GM18511 (cell line): Measurements from ENCODE around the gene RPS18.
"Not testable (repeated sequence)": the region's sequence is repeated elsewhere in the genome, so short reads cannot be mapped to it uniquely, and the experiment has no call there.

Experiments
- ATAC-seq: cut with Tn5 transposase; IDR thresholded peaks from one replicate; pipeline ENCODE4 v1.9.1; 2021; ENCODE audit warnings: mild to moderate bottlenecking, moderate library complexity; ENCODE audit not compliant: unreplicated experiment

RPS18 gene

DNA sequence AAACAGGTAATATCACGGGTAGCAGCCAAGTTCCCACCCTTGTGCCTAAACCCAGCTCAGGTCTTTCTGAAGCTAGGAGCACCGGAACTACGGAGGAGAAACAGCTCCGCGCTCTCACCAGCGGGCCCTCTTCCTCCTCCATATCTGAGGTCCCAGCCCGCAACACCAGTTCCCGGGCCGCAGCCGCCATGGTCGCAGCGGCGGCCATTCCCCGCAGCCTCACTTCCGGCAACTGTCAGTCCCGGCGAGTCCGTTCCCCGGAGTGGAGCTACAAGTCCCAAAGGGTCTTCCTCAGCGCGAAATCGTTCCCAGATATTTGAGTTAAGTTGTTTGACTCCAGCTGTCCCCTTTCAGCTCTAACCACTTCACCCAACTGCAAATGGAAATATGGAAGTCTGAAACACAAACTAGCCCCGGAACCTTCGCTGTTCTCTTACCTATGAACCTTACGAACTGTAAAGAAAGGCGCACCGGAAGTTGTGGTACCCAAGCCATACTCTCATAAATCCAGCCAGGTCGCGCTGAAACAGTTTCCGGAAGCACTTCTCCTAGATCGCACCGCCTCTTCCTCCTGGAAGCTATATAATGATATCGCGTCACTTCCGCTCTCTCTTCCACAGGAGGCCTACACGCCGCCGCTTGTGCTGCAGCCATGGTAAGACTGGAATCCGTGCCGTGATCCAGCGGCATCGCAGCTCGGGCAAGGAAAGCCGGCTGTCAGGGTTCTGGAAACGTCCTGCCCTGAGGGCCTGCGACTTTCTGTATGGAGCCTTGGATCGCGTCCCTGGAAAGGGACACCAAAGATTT lies at the start of gene RPS18, which contains the start of gene VPS52:
Gene RPS18 (plus strand): TSS at position 608 of the 807 bp plus-strand sequence. CDS start 45 bp downstream, at position 653.
Gene VPS52 (minus strand): TSS at position 409 of the 807 bp plus-strand sequence. CDS start 201 bp downstream, at position 208.
- peak; percentile 86 for ATAC-seq

- not testable (repeated sequence) for ATAC-seq
Measured at GRCh38 chr6:33226503-33227120, 45.3 kb upstream of the RPS18 start.

DNA sequence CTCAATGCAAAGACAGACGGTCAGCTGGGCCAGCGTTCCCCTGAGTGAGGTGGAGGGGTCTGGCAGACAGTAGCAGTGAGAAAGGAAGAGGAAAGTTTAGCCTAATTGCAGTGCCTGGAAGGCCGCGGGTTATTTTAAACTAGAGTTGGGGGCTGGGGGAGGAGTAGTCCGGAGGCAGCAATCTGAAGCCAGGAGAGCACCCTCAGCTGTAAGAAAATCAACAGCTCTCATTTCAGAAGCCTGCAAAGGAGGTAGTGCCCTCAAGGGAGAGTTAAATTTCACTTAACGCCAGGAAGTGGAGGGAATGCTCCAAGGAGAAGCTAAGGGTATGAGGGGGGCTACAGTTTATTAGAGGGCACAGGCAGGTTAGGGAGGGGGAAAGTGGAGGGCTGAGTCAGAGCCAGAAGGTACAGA lies 36.6 kb upstream of the RPS18 start:
- no peak for ATAC-seq

- ATAC-seq, result no peak
Measured at GRCh38 chr6:33236328-33236727, 35.5 kb upstream of the RPS18 start.

DNA sequence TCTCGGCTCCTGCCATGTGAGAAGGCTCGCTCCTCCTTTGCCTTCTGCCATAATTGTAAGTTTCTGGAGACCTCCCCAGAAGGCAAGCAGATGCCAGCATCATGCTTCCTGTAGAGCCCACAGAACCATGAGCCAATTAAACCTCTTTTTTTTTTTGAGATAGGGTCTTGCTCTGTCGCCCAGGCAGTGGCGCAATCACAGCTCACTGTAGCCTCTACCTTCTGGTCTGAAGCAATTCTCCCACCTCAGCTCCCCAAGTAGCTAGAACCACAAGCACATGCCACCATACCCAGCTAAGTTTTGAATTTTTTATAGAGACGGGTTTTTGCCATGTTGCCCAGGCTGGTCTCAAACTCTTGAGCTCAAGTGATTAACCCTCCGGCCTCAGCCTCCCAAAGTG lies 35.0 kb upstream of the RPS18 start:
- no peak for ATAC-seq

GRCh38 chr6:33237741-33238140 lies 34.1 kb upstream of the RPS18 start:
- ATAC-seq, result no peak

DNA sequence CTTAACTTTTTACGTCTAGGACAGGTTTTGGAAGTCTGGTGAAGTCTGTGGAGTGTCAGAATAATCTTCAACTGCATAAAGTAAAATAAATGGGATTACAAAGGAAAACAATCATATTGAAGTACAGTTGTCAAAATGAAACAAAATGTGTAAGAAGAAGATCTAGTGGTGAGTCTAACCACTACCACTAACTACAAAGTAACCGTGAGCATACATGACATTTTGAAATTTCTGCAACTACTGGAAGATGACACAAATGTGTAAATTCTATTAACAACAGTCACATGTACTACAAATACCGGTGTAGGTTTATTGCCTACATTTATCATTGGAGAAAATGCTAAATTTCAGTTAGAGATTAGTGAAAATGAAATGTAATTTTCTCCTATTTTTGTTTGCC lies 29.9 kb upstream of the RPS18 start:
- ATAC-seq, result no peak

DNA sequence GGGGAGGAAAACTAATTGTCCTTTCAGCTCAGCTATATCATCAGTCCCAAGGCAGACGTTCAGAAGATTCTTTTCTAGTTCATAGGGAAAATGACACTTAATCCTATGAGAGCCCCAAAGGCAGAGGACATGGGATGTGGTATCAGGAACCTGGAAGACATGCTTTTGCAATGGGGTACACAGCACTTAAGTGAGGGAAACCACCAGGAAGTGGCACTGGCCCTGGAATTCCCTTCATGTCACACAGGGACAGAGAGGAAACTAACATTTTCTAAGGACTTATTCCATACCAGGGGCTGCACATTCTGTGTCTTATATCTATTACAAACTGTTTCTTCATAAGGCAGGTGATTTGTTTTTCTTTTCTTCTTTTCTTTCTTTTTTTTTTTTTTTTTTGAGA lies 28.4 kb upstream of the RPS18 start:
- ATAC-seq, result no peak

DNA sequence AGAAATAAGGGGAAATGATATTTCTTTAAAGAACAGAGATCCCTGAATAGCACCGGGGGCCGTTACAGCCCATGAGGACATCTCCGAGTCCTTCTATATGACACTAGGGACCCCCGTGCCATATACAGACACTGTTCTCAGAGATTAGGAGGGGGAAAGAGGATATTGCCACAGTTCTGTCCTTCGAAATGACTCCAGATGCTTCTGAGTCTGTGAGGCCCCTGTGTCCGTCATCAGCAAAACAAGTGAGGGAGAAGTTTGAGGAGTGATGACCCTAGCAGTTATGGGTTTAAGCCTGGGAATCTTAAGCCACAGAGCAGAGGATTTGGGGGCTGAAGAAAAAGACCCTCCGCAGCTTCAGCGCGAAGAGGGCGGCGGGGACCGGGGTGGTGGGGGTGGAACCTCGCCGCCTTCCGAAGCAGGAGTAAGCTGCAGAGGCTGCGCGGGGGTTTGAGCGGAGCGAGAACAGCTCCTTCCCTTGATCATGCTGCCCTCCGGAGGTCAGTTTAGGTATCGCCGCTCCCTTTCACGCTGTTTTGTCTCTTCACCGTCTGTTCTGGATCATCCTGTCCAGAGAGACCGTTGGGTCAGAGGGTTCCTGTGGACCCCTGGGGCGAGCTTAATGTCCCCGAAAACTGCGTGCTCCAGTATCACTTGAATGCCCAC lies 23.8 kb upstream of the RPS18 start:
- ATAC-seq, result peak; percentile 43

DNA sequence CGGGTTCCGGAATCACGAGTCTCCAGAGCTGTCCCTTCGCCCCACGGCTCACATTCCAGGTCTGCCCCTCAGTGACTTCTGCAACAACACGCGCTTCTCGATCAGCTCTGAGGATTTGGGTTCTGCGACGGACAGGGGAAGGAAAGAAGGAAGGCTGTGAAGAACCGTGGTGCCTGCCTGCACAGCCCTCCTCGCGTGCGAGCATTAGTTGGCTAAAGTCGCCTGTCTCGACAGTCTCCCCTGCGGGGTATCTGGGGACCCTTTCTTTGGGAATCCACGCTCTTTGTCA lies 23.3 kb upstream of the RPS18 start:
- ATAC-seq, result peak; percentile 14

- ATAC-seq, result peak; percentile 90
Measured at GRCh38 chr6:33248932-33249731, 22.7 kb upstream of the RPS18 start.

DNA sequence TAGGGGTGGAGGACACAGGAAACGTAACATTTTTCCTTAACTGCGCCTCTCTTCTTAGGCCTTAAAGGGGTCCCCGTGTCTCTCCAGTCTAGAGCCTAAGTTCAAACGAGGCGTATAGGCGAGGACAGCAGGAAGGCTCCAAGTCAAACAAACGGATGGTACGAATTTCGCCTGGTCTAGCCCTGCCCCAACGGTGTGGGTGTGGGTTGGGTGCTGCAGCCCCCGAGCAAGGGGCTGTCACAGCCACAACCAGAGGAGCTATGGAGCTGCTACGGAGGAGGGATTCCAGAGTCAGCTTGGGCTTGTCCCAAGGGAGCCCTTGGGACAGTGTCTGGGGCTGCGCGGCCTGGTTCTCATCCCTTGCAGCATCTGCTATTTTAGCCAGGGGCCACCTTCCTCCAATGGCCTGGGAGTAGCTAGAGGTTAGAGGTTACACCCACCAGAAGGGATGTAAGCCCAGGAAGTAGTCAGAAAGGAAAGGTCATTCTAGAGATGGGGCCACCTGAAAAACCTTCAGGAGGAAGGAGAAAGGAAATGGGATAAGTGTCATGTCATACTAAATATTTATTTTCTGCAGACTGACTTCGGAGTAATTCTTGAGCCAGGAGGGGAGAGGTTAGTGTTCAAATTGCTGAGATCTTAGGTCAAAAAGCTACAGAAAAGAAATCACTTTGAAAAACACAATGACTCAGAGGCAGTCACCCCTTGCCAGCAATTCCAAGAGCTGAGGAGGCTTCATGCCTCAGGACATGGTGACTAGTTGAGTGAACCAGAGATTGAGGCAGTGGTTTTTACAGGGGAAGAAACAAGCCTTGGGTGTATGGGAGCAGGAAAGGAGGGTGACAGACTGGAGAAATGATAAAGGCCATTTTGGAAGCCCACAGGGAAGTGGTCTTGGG lies 21.9 kb upstream of the RPS18 start:
- no peak for ATAC-seq

DNA sequence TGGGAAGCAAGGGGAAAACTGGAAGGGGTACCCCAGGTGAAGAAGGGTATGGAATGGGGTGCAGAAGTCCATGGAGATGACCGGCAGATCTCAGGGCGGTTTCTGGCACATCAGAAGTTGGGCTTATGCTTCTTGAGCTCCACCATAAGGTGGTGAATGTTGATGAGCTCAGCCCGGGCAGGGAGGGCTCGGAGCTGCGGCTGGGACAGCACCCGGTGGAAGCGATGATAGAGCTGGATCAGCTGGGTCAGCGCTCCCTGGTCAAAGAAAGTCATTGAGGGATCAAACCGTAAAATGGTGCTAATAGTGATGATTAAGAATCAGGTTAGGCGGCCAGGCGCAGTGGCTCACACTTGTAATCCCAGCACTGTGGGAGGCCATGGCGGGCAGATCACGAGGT lies 21.1 kb upstream of the RPS18 start:
- no peak for ATAC-seq

GRCh38 chr6:33251395-33252012 lies 20.4 kb upstream of the RPS18 start:
- no peak for ATAC-seq

GRCh38 chr6:33252759-33253158 lies 19.1 kb upstream of the RPS18 start:
- no peak for ATAC-seq

GRCh38 chr6:33254591-33254990 lies 17.3 kb upstream of the RPS18 start:
- no peak for ATAC-seq

DNA sequence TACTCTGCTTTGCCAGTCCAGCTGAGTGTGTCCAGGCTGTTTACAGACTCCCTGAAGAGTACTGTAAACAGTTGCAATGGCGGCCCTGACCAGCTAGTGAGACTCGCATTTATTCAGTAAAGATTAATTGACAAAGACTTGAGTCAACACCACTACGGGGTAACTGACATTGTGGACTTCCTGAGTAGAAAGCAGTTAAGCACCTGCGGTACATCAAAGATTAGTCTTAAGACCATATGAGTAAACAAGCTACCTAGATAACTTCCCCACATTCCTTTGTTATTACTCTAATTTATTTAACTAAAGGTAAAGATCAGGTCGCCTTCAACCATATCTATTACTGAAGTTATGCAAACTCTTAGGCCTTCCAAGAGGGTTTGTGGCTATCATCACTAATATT lies 12.8 kb upstream of the RPS18 start:
- ATAC-seq, result no peak

GRCh38 chr6:33262490-33262889 lies 9.4 kb upstream of the RPS18 start:
- not testable (repeated sequence) for ATAC-seq

DNA sequence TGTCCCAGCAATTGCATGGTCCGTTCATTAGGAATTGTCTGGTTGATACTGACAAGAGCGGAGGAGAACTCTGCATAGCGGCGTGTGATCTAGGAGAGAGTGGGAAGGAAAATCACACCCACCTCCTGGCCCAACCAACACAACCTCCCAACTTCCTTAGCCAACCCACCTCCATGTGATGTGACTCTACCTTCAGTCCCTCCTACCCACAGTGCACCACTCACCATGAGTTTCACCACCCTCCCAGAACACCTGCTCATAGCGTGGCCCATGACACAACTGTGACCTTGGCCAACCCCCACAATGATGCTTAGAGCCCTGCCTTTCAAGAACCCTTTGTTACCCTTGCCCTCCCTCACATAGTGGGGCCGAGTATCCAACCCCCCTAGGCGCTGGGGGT lies 7.9 kb upstream of the RPS18 start:
- ATAC-seq, result no peak

- ATAC-seq, result peak; percentile 6
Measured at GRCh38 chr6:33271117-33271467, 783 bp upstream of the RPS18 start.
